ENCODE data around the gene ETV6.
"Not testable (repeated sequence)": the region's sequence is repeated elsewhere in the genome, so short reads cannot be mapped to it uniquely, and the experiment has no call there.

ETV6 gene

GRCh38 chr12:11895421-11896078, 246.1 kb downstream of the ETV6 start:
- Histone ChIP-seq H3K9me3 (ENCODE audit: control insufficient read depth, low read depth, low read length) (no peaks in the 10 kb centered on the region), H3K4me1 (ENCODE audit: control insufficient read depth, low read depth, low read length) (no peaks in the 10 kb centered on the region), H3K27me3 (ENCODE audit: control insufficient read depth, insufficient read depth, low read length) (no peaks in the 10 kb centered on the region), H3K9ac (ENCODE audit: low read length) (no peak overlapping the region), H3K4me3 (ENCODE audit: low read length) (no peak overlapping the region), H3K27ac (ENCODE audit: low read length) (no peak overlapping the region), H3K36me3 (ENCODE audit: control insufficient read depth, low read depth, low read length) (no peaks in the 10 kb centered on the region)

- no peaks in the 10 kb centered on the region for H3K9me3 ChIP-seq (ENCODE audit: control insufficient read depth, low read depth, low read length)
- H3K4me3 ChIP-seq (ENCODE audit: low read length): no peak overlapping the region
- no peaks in the 10 kb centered on the region for H3K4me1 ChIP-seq (ENCODE audit: control insufficient read depth, low read depth, low read length)
- no peaks in the 10 kb centered on the region for H3K36me3 ChIP-seq (ENCODE audit: control insufficient read depth, low read depth, low read length)
- no peak overlapping the region for H3K27ac ChIP-seq (ENCODE audit: low read length)
- no peak overlapping the region for H3K9ac ChIP-seq (ENCODE audit: low read length)
- no peaks in the 10 kb centered on the region for H3K27me3 ChIP-seq (ENCODE audit: control insufficient read depth, insufficient read depth, low read length)
These were observed 247.0 kb downstream of the ETV6 start for GRCh38 chr12:11896417-11896929.

DNA sequence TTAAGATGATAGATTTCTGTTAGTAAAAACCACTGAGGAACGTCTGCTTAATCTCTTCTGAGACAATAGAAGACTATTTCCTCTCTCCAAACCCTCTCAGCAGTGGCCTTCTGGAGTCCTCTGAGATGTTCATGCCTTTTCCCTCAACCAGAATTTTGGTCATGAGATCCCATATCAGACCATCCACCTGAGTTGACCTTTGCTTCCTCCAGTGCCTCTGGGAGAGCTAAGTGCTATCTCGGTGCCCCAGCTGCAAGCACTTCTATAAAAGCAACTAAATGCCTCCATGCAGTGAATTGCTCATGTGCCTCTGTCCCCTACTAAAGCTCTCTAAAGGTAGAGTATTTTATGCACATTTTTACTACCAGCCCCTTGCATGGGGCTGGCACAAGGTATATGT, 248.4 kb downstream of the ETV6 start:
- Histone ChIP-seq H3K9me3 (ENCODE audit: control insufficient read depth, low read depth, low read length) (no peaks in the 10 kb centered on the region), H3K36me3 (ENCODE audit: control insufficient read depth, low read depth, low read length) (no peaks in the 10 kb centered on the region), H3K4me1 (ENCODE audit: control insufficient read depth, low read depth, low read length) (no peaks in the 10 kb centered on the region), H3K27me3 (ENCODE audit: control insufficient read depth, insufficient read depth, low read length) (no peaks in the 10 kb centered on the region), H3K27ac (ENCODE audit: low read length) (no peak overlapping the region), H3K9ac (ENCODE audit: low read length) (no peak overlapping the region), H3K4me3 (ENCODE audit: low read length) (no peak overlapping the region)

DNA sequence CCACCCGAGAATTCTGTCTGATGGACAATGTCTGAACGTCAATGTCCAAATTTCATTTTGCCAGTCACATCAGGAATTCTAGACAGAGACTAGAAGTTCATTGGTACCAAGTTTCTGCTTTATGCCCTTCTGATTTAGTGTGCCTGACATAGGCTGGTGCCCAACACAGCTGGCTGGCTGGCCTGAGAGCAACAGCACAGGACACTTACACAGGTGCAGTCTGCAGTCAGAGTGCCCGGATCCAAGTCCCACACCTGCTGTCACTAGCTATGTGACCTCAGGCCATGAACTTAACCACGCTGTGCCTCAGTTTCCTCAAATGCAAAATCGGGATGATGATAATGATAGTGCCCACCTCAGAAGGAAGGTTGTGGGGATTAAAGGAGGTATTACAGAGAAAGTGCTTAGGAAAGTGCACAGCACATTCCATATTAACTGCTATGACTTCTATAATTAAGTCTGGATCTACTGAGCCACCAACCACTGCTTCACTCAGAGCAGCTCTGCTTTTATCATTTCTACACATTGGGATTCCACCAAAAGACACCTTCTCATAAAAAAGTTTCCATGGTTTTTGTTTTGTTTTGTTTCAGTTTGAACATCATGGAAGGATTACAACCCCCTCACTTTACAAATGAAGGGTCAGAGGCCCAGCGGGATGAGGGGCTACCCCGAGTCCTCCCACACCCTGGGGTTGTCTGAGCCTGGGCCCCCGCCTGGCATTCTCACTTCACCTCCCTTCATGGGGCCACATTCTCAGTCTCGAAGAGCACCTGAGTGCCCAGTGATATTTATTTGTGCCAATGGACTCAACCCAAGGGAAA, 252.4 kb downstream of the ETV6 start:
- Histone ChIP-seq H3K27ac (ENCODE audit: low read length) (no peak overlapping the region), H3K36me3 (ENCODE audit: control insufficient read depth, low read depth, low read length) (no peaks in the 10 kb centered on the region), H3K4me3 (ENCODE audit: low read length) (no peak overlapping the region), H3K9me3 (ENCODE audit: control insufficient read depth, low read depth, low read length) (no peaks in the 10 kb centered on the region), H3K4me1 (ENCODE audit: control insufficient read depth, low read depth, low read length) (no peaks in the 10 kb centered on the region), H3K9ac (ENCODE audit: low read length) (no peak overlapping the region), H3K27me3 (ENCODE audit: control insufficient read depth, insufficient read depth, low read length) (no peaks in the 10 kb centered on the region)

DNA sequence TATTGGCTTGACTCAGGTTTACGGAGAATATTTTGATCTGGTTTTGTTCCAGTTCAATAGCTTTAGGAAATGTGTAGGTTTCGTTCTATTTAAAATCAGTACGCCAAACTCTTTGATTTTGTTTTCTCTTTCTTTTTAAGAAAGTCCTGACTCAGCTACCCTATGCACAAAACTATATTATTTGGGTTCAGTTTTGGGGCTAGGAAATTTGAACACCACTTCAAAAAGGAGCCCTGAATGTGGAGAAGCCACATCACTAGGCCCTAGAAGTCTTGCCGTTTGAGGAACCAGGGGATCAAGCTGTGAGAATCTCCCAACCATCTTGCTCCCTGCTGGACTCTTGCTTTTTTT, 253.0 kb downstream of the ETV6 start:
- Histone ChIP-seq H3K4me1 (ENCODE audit: control insufficient read depth, low read depth, low read length) (no peaks in the 10 kb centered on the region), H3K27ac (ENCODE audit: low read length) (no peak overlapping the region), H3K4me3 (ENCODE audit: low read length) (no peak overlapping the region), H3K36me3 (ENCODE audit: control insufficient read depth, low read depth, low read length) (no peaks in the 10 kb centered on the region), H3K9ac (ENCODE audit: low read length) (no peak overlapping the region), H3K9me3 (ENCODE audit: control insufficient read depth, low read depth, low read length) (peaks cover 1% of the 10 kb centered on the region), H3K27me3 (ENCODE audit: control insufficient read depth, insufficient read depth, low read length) (no peaks in the 10 kb centered on the region)

DNA sequence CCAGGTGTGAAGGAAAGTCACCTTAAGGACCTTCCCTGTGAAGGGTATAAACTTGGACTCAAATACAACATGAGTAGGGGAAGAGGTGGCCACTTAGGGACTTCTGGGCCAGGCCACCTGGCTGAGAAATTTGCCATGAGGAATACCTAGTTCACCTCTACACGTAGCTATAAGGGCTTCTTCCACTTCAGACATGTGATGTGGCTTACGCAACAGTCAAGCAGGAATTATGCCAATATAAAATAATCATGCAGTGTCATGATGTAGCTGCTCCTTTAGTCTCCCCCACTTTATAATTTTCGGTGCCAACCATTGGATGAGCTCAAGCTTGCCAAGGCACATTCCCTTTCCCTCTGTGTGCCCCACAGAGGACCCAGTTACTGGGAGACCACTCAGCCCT, 254.7 kb downstream of the ETV6 start:
- no peaks in the 10 kb centered on the region for H3K36me3 ChIP-seq (ENCODE audit: control insufficient read depth, low read depth, low read length)
- H3K27me3 ChIP-seq (ENCODE audit: control insufficient read depth, insufficient read depth, low read length): no peaks in the 10 kb centered on the region
- H3K4me1 ChIP-seq (ENCODE audit: control insufficient read depth, low read depth, low read length): no peaks in the 10 kb centered on the region
- no peak overlapping the region for H3K27ac ChIP-seq (ENCODE audit: low read length)
- no peak overlapping the region for H3K4me3 ChIP-seq (ENCODE audit: low read length)
- H3K9me3 ChIP-seq (ENCODE audit: control insufficient read depth, low read depth, low read length): peaks cover 13% of the 10 kb centered on the region
- no peak overlapping the region for H3K9ac ChIP-seq (ENCODE audit: low read length)

- Histone ChIP-seq H3K27ac (ENCODE audit: low read length) (no peak overlapping the region), H3K4me3 (ENCODE audit: low read length) (no peak overlapping the region), H3K9ac (ENCODE audit: low read length) (no peak overlapping the region), H3K4me1 (ENCODE audit: control insufficient read depth, low read depth, low read length) (no peaks in the 10 kb centered on the region), H3K36me3 (ENCODE audit: control insufficient read depth, low read depth, low read length) (no peaks in the 10 kb centered on the region), H3K27me3 (ENCODE audit: control insufficient read depth, insufficient read depth, low read length) (no peaks in the 10 kb centered on the region), H3K9me3 (ENCODE audit: control insufficient read depth, low read depth, low read length) (peaks cover 13% of the 10 kb centered on the region)
These were observed 256.1 kb downstream of the ETV6 start for GRCh38 chr12:11905534-11905933.

DNA sequence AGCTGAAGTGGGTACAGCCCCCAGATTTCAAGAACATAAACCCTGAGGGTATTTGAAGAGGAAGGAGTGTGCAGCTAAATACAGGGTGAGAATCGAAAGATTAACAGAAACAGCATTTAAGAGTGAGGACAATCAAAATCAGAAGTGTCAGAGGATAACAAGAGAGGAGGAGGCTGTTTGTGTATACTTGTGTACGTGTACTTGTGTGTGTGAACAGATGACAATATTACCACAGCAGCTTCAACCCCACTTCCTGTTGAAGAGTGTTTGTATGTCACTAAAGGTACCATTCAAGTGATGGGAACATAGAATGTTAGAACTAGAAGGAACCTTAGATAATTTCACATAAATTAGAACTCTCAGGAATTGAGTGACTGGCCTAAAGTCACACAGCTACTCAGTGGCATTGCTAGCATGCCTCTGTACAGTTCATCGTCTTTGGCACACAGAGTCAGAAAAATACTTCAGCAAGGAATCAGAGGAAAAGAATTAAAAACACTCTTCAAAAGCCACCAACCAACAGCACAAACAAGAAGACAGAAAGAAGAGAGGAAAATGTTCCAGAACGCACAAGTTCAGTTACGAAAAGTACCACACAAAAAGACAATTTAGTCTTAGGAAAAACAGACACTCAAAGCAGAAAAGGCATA, 256.9 kb downstream of the ETV6 start:
- Histone ChIP-seq H3K4me3 (ENCODE audit: low read length) (no peak overlapping the region), H3K4me1 (ENCODE audit: control insufficient read depth, low read depth, low read length) (no peaks in the 10 kb centered on the region), H3K9me3 (ENCODE audit: control insufficient read depth, low read depth, low read length) (peaks cover 13% of the 10 kb centered on the region), H3K27me3 (ENCODE audit: control insufficient read depth, insufficient read depth, low read length) (no peaks in the 10 kb centered on the region), H3K9ac (ENCODE audit: low read length) (no peak overlapping the region), H3K36me3 (ENCODE audit: control insufficient read depth, low read depth, low read length) (no peaks in the 10 kb centered on the region), H3K27ac (ENCODE audit: low read length) (no peak overlapping the region)

DNA sequence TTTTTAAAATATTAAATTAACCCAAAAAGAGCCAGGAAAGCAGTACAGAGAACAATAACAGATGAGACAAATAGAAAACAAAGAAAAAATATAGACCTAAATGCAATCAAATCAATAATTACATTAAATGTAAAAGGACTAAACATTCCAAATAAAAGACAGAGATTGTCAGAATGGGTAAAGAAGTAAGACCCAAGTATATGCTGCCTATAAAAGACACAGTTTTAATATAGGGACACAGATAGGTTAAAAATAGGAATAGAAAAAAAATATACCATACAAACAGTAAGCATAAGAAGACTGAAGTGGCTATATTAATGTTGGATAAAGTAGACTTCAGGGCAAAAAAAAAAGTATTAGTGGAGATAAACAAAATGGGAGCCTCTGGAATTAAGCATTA, 258.2 kb downstream of the ETV6 start:
- Histone ChIP-seq H3K36me3 (ENCODE audit: control insufficient read depth, low read depth, low read length) (no peaks in the 10 kb centered on the region), H3K4me3 (ENCODE audit: low read length) (no peak overlapping the region), H3K27me3 (ENCODE audit: control insufficient read depth, insufficient read depth, low read length) (no peaks in the 10 kb centered on the region), H3K9me3 (ENCODE audit: control insufficient read depth, low read depth, low read length) (peaks cover 13% of the 10 kb centered on the region), H3K9ac (ENCODE audit: low read length) (no peak overlapping the region), H3K27ac (ENCODE audit: low read length) (no peak overlapping the region), H3K4me1 (ENCODE audit: control insufficient read depth, low read depth, low read length) (no peaks in the 10 kb centered on the region)

GRCh38 chr12:11909406-11909805, 259.9 kb downstream of the ETV6 start:
- H3K4me1 ChIP-seq (ENCODE audit: control insufficient read depth, low read depth, low read length); H3K9ac ChIP-seq (ENCODE audit: low read length); H3K27ac ChIP-seq (ENCODE audit: low read length); H3K4me3 ChIP-seq (ENCODE audit: low read length); H3K36me3 ChIP-seq (ENCODE audit: control insufficient read depth, low read depth, low read length); H3K27me3 ChIP-seq (ENCODE audit: control insufficient read depth, insufficient read depth, low read length): not testable (repeated sequence)
- H3K9me3 ChIP-seq (ENCODE audit: control insufficient read depth, low read depth, low read length): peaks cover 13% of the 10 kb centered on the region

GRCh38 chr12:11916113-11916512, 266.6 kb downstream of the ETV6 start:
- no peaks in the 10 kb centered on the region for H3K4me1 ChIP-seq (ENCODE audit: control insufficient read depth, low read depth, low read length)
- H3K36me3 ChIP-seq (ENCODE audit: control insufficient read depth, low read depth, low read length): no peaks in the 10 kb centered on the region
- H3K9ac ChIP-seq (ENCODE audit: low read length): no peak overlapping the region
- no peaks in the 10 kb centered on the region for H3K27me3 ChIP-seq (ENCODE audit: control insufficient read depth, insufficient read depth, low read length)
- no peak overlapping the region for H3K4me3 ChIP-seq (ENCODE audit: low read length)
- H3K27ac ChIP-seq (ENCODE audit: low read length): no peak overlapping the region
- H3K9me3 ChIP-seq (ENCODE audit: control insufficient read depth, low read depth, low read length): no peaks in the 10 kb centered on the region
